B cell (primary cell): ENCODE data around the gene ANAPC7. TPM values are rescaled to one million over a fixed set of nuclear protein-coding genes. Genes with fewer than 3 reads are reported as not detected.

Experiments used
- ATAC-seq: fragments of 200-7000 bp; cut with Tn5 transposase; one replicate; pipeline ENCODE4 v1.10.0; 2021; ENCODE audit warnings: low read depth, mild to moderate bottlenecking, moderate number of reproducible peaks, moderate library complexity
- CTCF ChIA-PET: fragments of 350-600 bp; sonication (Branson Sonifier 250); formaldehyde crosslinking; loops from one replicate; lab custom pipeline; 2021; ENCODE audit warnings: antibody characterized with exemption, inconsistent platforms; lab: Charles Lee
- POLR2A ChIA-PET: fragments of 350-600 bp; sonication (Branson Sonifier 250); formaldehyde crosslinking; loops from one replicate; lab custom pipeline; 2021; ENCODE audit warnings: antibody characterized with exemption; lab: Charles Lee
- DNase-seq: peaks from one replicate; pipeline ENCODE4 v3.0.0; 2013
- H2AFZ ChIP-seq: 2 replicates; pipeline ENCODE4 v1.6.1; 2012; ENCODE audit warnings: mild to moderate bottlenecking, low read depth, low read length; ENCODE audit not compliant: insufficient read depth, poor library complexity, severe bottlenecking
- H3K27ac ChIP-seq, 2 donors: 1 replicate in 1 of 2; 2 replicates in 1 of 2; pipeline ENCODE4 v1.5.1; 2012 to 2013; ENCODE audit warnings: low read length in 2 of 2, mild to moderate bottlenecking in 2 of 2, moderate library complexity in 1 of 2
- H3K27me3 ChIP-seq, 4 experiments: fragments of 200-600 bp in 1 of 4; sonication (generic) in 1 of 4; replicated peaks in 1 of 4; 1 replicate in 2 of 4; 2 replicates in 2 of 4; pipeline versions ENCODE4 v1.6.1 to v1.7.0; 2013 to 2016; ENCODE audit warnings: low read length in 3 of 4, mild to moderate bottlenecking in 2 of 4, mixed read lengths in 1 of 4, moderate library complexity in 1 of 4; ENCODE audit not compliant: insufficient read depth in 4 of 4, control insufficient read depth in 3 of 4; ENCODE audit errors: control extremely low read depth in 1 of 4
- H3K36me3 ChIP-seq, 2 experiments: replicated peaks in 1 of 2; 1 replicate in 1 of 2; 2 replicates in 1 of 2; pipeline versions ENCODE4 v1.6.1 to v1.7.1; 2013; ENCODE audit warnings: low read length in 1 of 2; ENCODE audit not compliant: insufficient read depth in 2 of 2, control insufficient read depth in 1 of 2; ENCODE audit errors: control extremely low read depth in 1 of 2, extremely low read depth in 1 of 2
- H3K4me1 ChIP-seq, 2 donors: fragments of 200-600 bp in 1 of 2; sonication (generic) in 1 of 2; 1 replicate in 1 of 2; 2 replicates in 1 of 2; pipeline versions ENCODE4 v1.5.1 to v1.6.1; 2013 to 2017; ENCODE audit warnings: low read length in 2 of 2; ENCODE audit not compliant: control insufficient read depth in 2 of 2, insufficient read depth in 2 of 2
- H3K4me2 ChIP-seq: replicated peaks from 2 replicates; pipeline ENCODE3; 2012; ENCODE audit warnings: mild to moderate bottlenecking, low read depth, low read length; ENCODE audit not compliant: poor library complexity, severe bottlenecking
- H3K4me3 ChIP-seq, 5 experiments: fragments of 200-600 bp in 1 of 5; sonication (generic) in 1 of 5; 1 replicate in 3 of 5; 2 replicates in 2 of 5; pipeline versions ENCODE4 v1.5.1 to v1.7.0; 2011 to 2016; ENCODE audit warnings: low read length in 4 of 5, mild to moderate bottlenecking in 4 of 5, low read depth in 2 of 5, control low read depth in 1 of 5, moderate library complexity in 1 of 5; ENCODE audit not compliant: insufficient read depth in 1 of 5; ENCODE audit errors: control extremely low read depth in 1 of 5, extremely low read depth in 1 of 5
- H3K79me2 ChIP-seq: fragments of 200-600 bp; sonication (generic); one replicate; pipeline ENCODE4 v1.6.0; 2016; ENCODE audit warnings: low read length; ENCODE audit not compliant: control insufficient read depth, insufficient read depth
- H3K9ac ChIP-seq: fragments of 200-600 bp; sonication (generic); 2 replicates; pipeline ENCODE4 v1.6.1; 2017; ENCODE audit warnings: mild to moderate bottlenecking, low read length, moderate library complexity
- H3K9me3 ChIP-seq, 3 donors: one replicate each; pipeline versions ENCODE4 v1.6.1 to v1.7.1; 2013; ENCODE audit warnings: low read length in 2 of 3; ENCODE audit not compliant: control insufficient read depth in 2 of 3, insufficient read depth in 1 of 3; ENCODE audit errors: control extremely low read depth in 1 of 3
- H4K20me1 ChIP-seq: 2 replicates; pipeline ENCODE4 v1.6.0; 2012; ENCODE audit warnings: mild to moderate bottlenecking, low read length; ENCODE audit not compliant: insufficient read depth, control insufficient read depth, poor library complexity, severe bottlenecking
- H3K27ac Mint-ChIP-seq: one replicate; pipeline ENCODE4 v1.8.0; 2021; ENCODE audit warnings: mixed read lengths
- H3K27me3 Mint-ChIP-seq: one replicate; pipeline ENCODE4 v1.8.0; 2021; ENCODE audit warnings: mixed read lengths
- H3K4me1 Mint-ChIP-seq: one replicate; pipeline ENCODE4 v1.8.0; 2021; ENCODE audit warnings: mixed read lengths
- H3K4me3 Mint-ChIP-seq: one replicate; pipeline ENCODE4 v1.8.0; 2021; ENCODE audit warnings: mixed read lengths
- H3K9me3 Mint-ChIP-seq: one replicate; pipeline ENCODE4 v1.8.0; 2022; ENCODE audit warnings: mixed read lengths; ENCODE audit not compliant: insufficient read depth
- EZH2 ChIP-seq: IDR thresholded peaks from 2 replicates; pipeline ENCODE4 v1.6.1; 2012; ENCODE audit warnings: borderline replicate concordance, low read depth, mild to moderate bottlenecking, moderate library complexity, low read length; ENCODE audit not compliant: insufficient read depth, poor library complexity, severe bottlenecking
- WGBS: methylation state at CpG from one replicate; pipeline ENCODE4 v1.1.5; 2013; ENCODE audit warnings: missing lambda C conversion rate; ENCODE audit not compliant: insufficient coverage; 5-methylcytosine and 5-hydroxymethylcytosine counted together
- intact Hi-C: fragments of 100-400 bp; cut with micrococcal nuclease; formaldehyde crosslinking; loops from one replicate; pipeline ENCODE4 v1.10.0; 2022
- polyA plus RNA-seq: library from polyadenylated mRNA; depleted of rRNA; stranded (reverse); fragments of >200 nt; gene quantifications from 2 replicates; pipeline ENCODE4 v1.2.3, GENCODE V29; 2012
- total RNA-seq, 2 donors: library from RNA; stranded (reverse); fragments of 120-200 nt in 1 of 2; gene quantifications; 1 replicate in 1 of 2; 2 replicates in 1 of 2; pipeline versions ENCODE4 v1.2.3 to v1.2.4, GENCODE V29; 2013 to 2022
- TF ChIP-seq, protein P1 (sequence below): fragments of 200-600 bp; IDR thresholded peaks from one replicate; pipeline ENCODE4 v1.8.0; 2022; ENCODE audit warnings: antibody characterized with exemption, mild to moderate bottlenecking

ANAPC7 gene
- total and polyA plus RNA-seq, 2 donors (not counting 1 experiment from before 2014, with no cell fraction given), result 56.9 to 68.4 TPM

DNA sequence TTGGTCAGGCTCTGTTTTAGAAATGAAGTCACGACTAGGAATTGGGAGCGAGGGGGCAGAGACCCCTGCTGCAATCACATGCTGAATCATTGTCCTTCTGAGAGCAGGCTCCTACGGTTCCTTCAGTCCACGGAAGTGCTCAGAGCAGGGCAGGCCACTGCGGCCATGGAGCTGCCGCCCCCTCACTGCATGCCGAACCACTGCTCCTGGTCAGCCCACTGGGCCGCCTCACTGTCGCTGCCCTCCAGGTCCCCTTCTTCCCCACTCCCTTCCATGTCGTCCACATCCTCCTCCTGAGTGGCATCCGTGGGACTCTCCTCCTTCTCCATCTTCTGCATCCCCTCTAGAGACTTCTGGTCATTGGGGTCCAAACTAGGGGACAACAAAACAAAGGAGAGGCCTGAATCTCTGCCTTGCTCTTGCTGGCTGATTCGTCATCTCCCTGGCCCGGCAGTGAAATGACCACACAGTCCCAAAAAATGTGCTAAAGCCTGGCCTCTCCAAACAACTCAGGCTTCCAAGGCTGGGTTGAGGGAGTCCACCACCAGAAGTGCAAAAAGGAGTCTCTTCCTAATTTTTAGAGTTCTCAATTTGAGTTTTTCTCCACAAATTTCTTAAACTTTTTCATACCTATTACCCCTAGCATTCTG lies 29.4 kb downstream of the ANAPC7 start:
- POLR2A ChIA-PET, result no interaction called here
- DNase-seq, result no peak
- Histone ChIP-seq H3K4me2 (no peak overlapping the region), H3K36me3 (peaks cover 7 to 58% of the 10 kb centered on the region in 2 experiments), H3K27ac (no peak overlapping the region), H4K20me1 (no peaks in the 10 kb centered on the region), H3K4me1 (peaks cover 13 to 18% of the 10 kb centered on the region in 2 donors), H3K27me3 (no peaks in the 10 kb centered on the region), H3K4me3 (no peak overlapping the region), H3K9ac (no peak overlapping the region), H3K9me3 (no peaks in the 10 kb centered on the region), H2AFZ (no peak overlapping the region), H3K79me2 (no peaks in the 10 kb centered on the region)
- Mint-ChIP-seq H3K27ac (no peak overlapping the region), H3K27me3 (no peaks in the 10 kb centered on the region), H3K4me1 (peaks cover 30% of the 10 kb centered on the region), H3K9me3 (no peaks in the 10 kb centered on the region), H3K4me3 (no peak overlapping the region)
- intact Hi-C loops, result no loop called here
- no peak for ATAC-seq
- TF ChIP-seq EZH2, result no peak
- TF ChIP-seq, protein P1, sequence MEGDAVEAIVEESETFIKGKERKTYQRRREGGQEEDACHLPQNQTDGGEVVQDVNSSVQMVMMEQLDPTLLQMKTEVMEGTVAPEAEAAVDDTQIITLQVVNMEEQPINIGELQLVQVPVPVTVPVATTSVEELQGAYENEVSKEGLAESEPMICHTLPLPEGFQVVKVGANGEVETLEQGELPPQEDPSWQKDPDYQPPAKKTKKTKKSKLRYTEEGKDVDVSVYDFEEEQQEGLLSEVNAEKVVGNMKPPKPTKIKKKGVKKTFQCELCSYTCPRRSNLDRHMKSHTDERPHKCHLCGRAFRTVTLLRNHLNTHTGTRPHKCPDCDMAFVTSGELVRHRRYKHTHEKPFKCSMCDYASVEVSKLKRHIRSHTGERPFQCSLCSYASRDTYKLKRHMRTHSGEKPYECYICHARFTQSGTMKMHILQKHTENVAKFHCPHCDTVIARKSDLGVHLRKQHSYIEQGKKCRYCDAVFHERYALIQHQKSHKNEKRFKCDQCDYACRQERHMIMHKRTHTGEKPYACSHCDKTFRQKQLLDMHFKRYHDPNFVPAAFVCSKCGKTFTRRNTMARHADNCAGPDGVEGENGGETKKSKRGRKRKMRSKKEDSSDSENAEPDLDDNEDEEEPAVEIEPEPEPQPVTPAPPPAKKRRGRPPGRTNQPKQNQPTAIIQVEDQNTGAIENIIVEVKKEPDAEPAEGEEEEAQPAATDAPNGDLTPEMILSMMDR, result no peak
- CTCF ChIA-PET, result interaction anchor here (1.7 kb wide), 1 partner anchor 20 kb away, joined by 10 read pairs; no protein-coding TSS in a partner anchor
- WGBS, result 100% methylated on average over 13 of the region's 13 CpGs

GRCh38 chr12:110373425-110373824 lies 30.1 kb downstream of the ANAPC7 start:
- no peaks in the 10 kb centered on the region for H3K27me3 Mint-ChIP-seq
- H3K27ac Mint-ChIP-seq, result peak overlapping the region; percentile 41
- no CpG with 5 or more reads among the region's 2 CpGs for WGBS
- CTCF ChIA-PET, result interaction anchor here (1.0 to 1.7 kb wide), 3 partner anchors 19 to 32 kb away, joined by 3 to 10 read pairs (median 4); no protein-coding TSS in a partner anchor
- POLR2A ChIA-PET, result interaction anchor here (0.6 kb wide), 1 partner anchor 960 kb away, joined by 3 read pairs; no protein-coding TSS in a partner anchor
- Histone ChIP-seq H3K36me3 (peaks cover 4 to 52% of the 10 kb centered on the region in 2 experiments), H4K20me1 (no peaks in the 10 kb centered on the region), H3K9ac (no peak overlapping the region), H3K79me2 (no peaks in the 10 kb centered on the region), H3K27ac (no peak overlapping the region), H3K27me3 (no peaks in the 10 kb centered on the region), H3K9me3 (no peaks in the 10 kb centered on the region), H3K4me2 (no peak overlapping the region), H3K4me3 (no peak overlapping the region), H3K4me1 (peaks cover 18 to 23% of the 10 kb centered on the region in 2 donors), H2AFZ (no peak overlapping the region)
- peaks cover 35% of the 10 kb centered on the region for H3K4me1 Mint-ChIP-seq
- DNase-seq (no peak), ATAC-seq (no peak)
- H3K4me3 Mint-ChIP-seq, result no peak overlapping the region
- intact Hi-C loops, result no loop called here
- H3K9me3 Mint-ChIP-seq, result no peaks in the 10 kb centered on the region
- TF ChIP-seq, protein P1, result no peak
- no peak for TF ChIP-seq EZH2
